Posterior vena cava (tissue), 2 donors: ENCODE results near the gene RGS7. TPM values are rescaled to one million over a fixed set of nuclear protein-coding genes. Genes with fewer than 3 reads are reported as not detected.
"Not testable (repeated sequence)": the region's sequence is repeated elsewhere in the genome, so short reads cannot be mapped to it uniquely, and the experiment has no call there.

Experiments
- DNase-seq: peaks from one replicate; pipeline ENCODE4 v3.0.0-alpha.2; 2020; ENCODE audit warnings: low spot score
- intact Hi-C, 2 donors: fragments of 100-400 bp; cut with DNase I; formaldehyde crosslinking; loops; one replicate each; pipeline versions ENCODE4 v1.14.1 to v1.14.2; 2022 to 2023
- total RNA-seq, 2 donors: library from RNA; stranded (reverse); fragmentation: NEBNext Ultra II Directional; extraction: Animal tissue kit (Norgen Biotek cat#: 25700); gene quantifications; one replicate each; pipeline ENCODE4 v1.2.1, GENCODE V29; 2021
- donor health status: DM: yes; HTN: yes; CAD: no.
- donor health status: DM: yes; HTN: yes; CAD: no.

The RGS7 gene
- total RNA-seq, 2 donors from 2014 or later, result not detected

GRCh38 chr1:241161188-241161689, 195.8 kb downstream of the RGS7 start:
- intact Hi-C loops, result no loop called here
- DNase-seq, result no peak

GRCh38 chr1:241157435-241157834, 199.6 kb downstream of the RGS7 start:
- intact Hi-C loops, result no loop called here
- no peak for DNase-seq

- DNase-seq, result no peak
- intact Hi-C loops, result no loop called here
These were observed 200.6 kb downstream of the RGS7 start for GRCh38 chr1:241156231-241156965.

DNA sequence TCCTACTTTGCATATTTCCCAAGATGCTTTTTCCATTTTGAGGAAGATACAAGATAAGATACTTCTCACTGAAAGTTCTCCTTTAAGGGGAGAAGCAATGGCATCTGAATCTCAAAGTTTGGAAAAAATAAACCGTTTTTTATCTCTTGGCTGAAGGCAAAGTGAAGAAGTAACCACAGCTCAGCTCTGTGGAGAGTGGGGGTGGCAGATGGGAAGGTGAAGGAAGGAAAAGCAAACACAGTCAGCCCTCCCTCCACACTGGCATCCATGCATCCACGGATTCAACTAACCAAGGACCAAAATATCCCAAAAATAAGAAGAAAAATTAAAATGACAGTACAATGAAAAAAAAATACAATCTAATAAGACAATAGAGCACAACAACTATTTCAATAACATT, 211.1 kb downstream of the RGS7 start:
- no peak for DNase-seq
- intact Hi-C loops, result no loop called here

- intact Hi-C loops, result no loop called here
These were observed 213.1 kb downstream of the RGS7 start for GRCh38 chr1:241143765-241144442.

DNA sequence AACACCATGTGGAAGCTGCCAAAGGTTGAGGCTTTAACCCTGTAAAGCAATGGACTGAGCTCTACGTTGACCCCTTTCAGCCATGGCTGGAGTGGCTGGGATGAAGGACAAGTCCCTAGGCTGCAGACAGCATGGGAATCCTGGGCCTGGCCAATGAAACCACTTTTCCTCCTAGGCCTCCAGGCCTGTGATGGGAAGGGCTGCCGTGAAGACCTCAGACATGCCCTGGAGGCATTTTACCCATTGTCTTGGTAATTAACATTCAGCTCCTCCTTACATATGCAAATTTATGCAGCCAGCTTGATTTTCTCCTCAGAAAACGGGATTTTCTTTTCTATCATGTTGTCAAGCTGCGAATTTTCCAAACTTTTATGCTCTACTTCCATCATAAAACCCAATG, 214.5 kb downstream of the RGS7 start:
- DNase-seq, result no peak
- intact Hi-C loops, result no loop called here

More at GRCh38 chr1:241143765-241144442, 213.1 kb downstream of the RGS7 start:
- DNase-seq, result no peak

DNA sequence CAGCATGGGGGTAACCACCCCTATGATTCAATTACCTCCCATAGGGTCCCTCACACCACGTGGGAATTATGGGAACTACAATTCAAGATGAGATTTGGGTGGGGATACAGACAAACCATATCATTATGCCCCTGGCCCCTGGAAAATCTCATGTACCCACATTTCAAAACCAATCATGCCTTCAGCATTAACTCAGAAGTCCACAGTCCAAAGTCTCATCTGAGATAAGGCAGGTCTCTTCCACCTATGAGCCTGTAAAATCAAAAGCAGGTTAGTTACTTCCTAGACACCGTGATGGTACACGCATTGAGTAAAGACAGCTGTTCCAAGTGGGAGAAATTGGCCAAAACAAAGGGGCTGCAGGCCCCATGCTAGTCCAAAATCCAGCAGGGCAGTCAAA, 215.4 kb downstream of the RGS7 start:
- DNase-seq, intact Hi-C loops: not testable (repeated sequence)

- intact Hi-C loops, result no loop called here
- DNase-seq, result no peak
These were observed 216.3 kb downstream of the RGS7 start for GRCh38 chr1:241140670-241141069.

- DNase-seq, result no peak
- intact Hi-C loops, result no loop called here
These were observed 218.0 kb downstream of the RGS7 start for GRCh38 chr1:241139047-241139446.

- DNase-seq, result no peak
- intact Hi-C loops, result no loop called here
These were observed 218.8 kb downstream of the RGS7 start for GRCh38 chr1:241138248-241138647.

GRCh38 chr1:241136389-241136788, 220.6 kb downstream of the RGS7 start:
- intact Hi-C loops, result no loop called here
- DNase-seq, result no peak

- no peak for DNase-seq
- intact Hi-C loops, result no loop called here
These were observed 225.3 kb downstream of the RGS7 start for GRCh38 chr1:241131636-241132194.

DNA sequence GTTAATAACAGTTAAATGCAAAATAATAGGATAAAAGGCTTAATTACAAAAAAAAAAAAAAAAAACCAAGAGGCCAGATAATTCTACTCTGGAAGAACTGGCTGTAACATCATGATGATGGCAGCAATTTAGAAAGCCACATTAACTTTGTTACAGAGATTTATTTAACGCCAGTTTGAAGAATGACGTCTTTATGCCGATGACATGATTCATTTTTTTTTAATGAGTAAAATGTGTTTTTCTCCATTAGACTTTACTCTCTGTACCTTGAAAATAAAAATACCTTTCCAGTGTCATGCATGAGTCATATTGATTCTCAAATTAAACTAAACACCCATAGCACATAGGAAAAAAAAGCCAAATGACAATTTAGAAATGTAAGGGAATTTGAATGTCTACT, 226.1 kb downstream of the RGS7 start:
- no peak for DNase-seq
- intact Hi-C loops, result no loop called here

DNA sequence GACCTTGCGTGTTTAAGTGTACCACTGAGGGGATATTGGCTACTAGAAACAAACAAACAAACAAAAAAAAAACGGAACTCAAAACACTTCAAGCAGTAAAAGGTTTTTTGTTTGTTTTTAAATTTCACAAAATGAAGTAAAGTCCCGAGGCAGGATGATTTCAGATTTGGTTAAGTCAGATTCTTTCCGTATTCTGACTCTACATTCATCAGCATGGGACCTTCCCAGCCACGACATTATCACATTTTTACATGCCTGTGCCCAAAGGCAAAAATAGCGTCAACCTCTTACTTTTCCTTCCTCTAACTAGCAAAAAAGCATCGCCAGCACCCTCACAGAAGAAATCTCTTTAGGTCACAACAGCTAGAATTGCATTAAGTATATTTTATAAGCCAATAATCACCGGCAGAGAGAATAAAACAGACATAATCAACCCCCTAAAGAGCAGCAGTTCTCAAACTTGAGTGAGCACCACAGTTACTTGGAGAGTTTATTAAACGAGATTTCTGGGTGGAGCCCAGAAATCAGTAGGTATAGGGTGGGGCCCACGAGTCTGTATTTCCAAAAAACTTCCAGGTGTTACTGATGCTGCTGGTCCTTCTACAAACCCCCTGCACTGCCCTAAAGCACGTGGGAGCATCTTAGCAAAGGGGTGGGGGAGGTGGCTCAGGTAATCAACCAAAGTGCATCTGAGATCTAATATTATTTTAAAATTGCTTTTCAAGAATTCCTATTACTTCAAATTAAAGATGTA, 227.6 kb downstream of the RGS7 start:
- intact Hi-C loops, result no loop called here
- no peak for DNase-seq

DNA sequence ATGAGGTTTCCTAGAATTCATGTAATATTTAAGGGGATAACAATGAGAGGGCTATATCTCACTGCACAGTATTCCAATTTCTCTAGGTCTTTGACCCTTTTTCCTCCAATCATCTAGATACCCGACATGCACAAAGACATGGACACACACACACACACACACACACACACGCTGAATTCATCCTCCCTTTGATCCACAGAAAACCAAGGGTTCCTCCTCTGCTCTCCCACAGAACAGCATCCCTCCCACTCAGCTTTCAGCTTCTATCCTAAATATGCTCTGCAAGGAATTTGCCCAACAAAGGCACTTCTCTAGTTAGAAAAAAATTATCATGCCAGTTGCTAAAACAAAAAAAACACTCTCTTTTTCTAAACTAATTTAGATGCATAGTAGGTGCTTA, 231.7 kb downstream of the RGS7 start:
- no peak for DNase-seq
- intact Hi-C loops, result no loop called here

DNA sequence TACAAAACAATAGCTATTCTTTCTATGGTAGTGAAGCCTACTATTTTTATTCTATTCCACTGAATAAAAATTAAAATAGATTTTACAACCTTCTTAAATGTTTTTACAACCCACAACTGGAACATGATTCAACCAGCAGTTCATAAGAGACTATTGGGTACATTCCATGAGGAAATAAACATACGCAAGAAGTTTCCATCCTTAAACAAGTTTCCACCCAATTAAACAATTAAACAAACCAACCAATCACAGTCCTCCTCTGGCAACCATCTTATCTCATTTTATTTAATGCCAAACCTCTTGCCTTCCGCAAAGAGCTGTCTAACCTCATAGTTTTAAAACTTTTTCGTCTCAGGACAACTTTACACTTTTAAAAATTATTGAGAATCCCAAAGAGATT, 239.0 kb downstream of the RGS7 start:
- intact Hi-C loops, result no loop called here
- DNase-seq, result no peak

DNA sequence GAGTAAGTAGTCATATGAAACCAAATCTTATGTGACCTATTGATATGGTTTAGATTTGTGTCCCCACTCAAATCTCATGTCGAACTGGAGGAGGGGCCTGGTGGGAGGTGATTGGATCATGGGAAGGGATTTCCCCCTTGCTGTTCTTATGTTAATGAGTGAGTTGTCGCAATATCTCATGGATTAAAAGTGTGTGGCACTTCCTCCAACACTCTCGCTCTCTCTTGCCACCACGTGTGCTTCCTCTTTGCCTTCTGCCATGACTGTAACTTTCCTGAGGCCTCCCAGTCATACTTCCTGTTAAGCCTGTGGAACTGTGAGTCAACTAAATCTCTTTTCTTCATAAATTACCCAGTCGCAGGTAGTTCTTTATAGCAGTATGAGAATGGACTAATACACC, 241.2 kb downstream of the RGS7 start:
- intact Hi-C loops, result no loop called here
- no peak for DNase-seq

DNA sequence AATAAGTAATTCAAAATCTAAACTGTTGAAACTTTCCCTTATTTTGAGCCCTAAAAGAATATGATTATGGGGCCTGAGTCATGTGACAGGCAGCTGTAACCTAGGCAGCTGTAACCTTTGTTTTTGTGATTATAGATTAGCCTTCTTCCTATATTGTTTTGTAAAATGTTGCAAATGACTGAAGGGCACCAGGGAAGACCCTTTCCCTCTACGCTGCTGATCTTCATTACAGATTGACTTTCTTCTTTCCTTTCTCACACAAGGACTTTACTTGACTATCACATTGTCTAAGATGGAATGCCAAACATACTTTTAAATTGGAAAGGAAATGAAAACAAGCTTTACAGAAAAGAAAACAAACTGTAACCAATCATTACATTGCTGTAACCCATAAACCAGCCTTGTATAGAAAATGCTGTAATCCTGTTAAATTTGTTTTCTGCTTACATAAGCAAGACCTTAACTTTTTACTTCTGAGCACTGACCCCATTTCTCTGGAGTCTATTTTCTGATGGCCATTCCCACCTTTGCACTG, 242.2 kb downstream of the RGS7 start:
- no peak for DNase-seq
- intact Hi-C loops, result no loop called here

DNA sequence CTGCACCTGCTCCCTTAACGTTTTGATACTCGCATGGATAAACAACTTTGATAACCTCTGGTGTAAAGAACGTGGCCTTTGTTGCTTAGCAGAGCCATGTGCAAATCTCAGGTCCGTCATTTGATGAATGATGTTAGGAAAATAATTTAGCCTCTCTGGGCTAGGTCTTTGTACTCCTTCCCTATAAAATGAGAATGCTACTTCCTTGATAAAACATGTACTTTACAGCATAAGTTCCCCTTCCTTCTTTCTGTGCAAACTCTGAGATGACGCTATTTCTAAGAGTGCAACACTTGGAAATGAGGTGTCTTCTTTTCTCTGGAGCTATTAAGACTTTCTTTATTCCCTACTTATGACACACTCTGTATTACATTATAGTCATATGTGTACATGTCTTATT, 243.4 kb downstream of the RGS7 start:
- DNase-seq, result no peak
- intact Hi-C loops, result no loop called here

- intact Hi-C loops, result no loop called here
- DNase-seq, result no peak
These were observed 248.0 kb downstream of the RGS7 start for GRCh38 chr1:241109039-241109438.
